HUES6 (cell line): ENCODE measurements around the gene KIF18B.

Experiments used
- H3K27ac ChIP-seq: 2 replicates; pipeline ENCODE4 v1.7.0; 2013; ENCODE audit warnings: low read depth, mild to moderate bottlenecking, low read length, inconsistent platforms
- H3K27me3 ChIP-seq: 2 replicates; pipeline ENCODE4 v1.6.1; 2013; ENCODE audit warnings: low read length; ENCODE audit not compliant: control insufficient read depth, insufficient read depth
- H3K36me3 ChIP-seq: 2 replicates; pipeline ENCODE4 v1.6.1; 2013; ENCODE audit warnings: low read length; ENCODE audit not compliant: control insufficient read depth, insufficient read depth
- H3K4me1 ChIP-seq: 2 replicates; pipeline ENCODE4 v1.6.1; 2013; ENCODE audit warnings: low read length; ENCODE audit not compliant: control insufficient read depth, insufficient read depth
- H3K4me3 ChIP-seq: 2 replicates; pipeline ENCODE4 v1.5.1; 2013; ENCODE audit warnings: low read depth, low read length
- H3K9ac ChIP-seq: one replicate; pipeline ENCODE4 v1.6.1; 2013; ENCODE audit warnings: mild to moderate bottlenecking, low read length
- H3K9me3 ChIP-seq: 2 replicates; pipeline ENCODE4 v1.6.1; 2013; ENCODE audit warnings: low read depth, low read length; ENCODE audit not compliant: control insufficient read depth, insufficient read depth

KIF18B gene

GRCh38 chr17:44924107-44924544 lies 23.4 kb downstream of the KIF18B start:
- Histone ChIP-seq H3K27ac (no peak overlapping the region), H3K4me1 (peaks cover 14% of the 10 kb centered on the region), H3K36me3 (peaks cover 35% of the 10 kb centered on the region), H3K9me3 (no peaks in the 10 kb centered on the region), H3K27me3 (no peaks in the 10 kb centered on the region), H3K9ac (no peak overlapping the region), H3K4me3 (no peak overlapping the region)

DNA sequence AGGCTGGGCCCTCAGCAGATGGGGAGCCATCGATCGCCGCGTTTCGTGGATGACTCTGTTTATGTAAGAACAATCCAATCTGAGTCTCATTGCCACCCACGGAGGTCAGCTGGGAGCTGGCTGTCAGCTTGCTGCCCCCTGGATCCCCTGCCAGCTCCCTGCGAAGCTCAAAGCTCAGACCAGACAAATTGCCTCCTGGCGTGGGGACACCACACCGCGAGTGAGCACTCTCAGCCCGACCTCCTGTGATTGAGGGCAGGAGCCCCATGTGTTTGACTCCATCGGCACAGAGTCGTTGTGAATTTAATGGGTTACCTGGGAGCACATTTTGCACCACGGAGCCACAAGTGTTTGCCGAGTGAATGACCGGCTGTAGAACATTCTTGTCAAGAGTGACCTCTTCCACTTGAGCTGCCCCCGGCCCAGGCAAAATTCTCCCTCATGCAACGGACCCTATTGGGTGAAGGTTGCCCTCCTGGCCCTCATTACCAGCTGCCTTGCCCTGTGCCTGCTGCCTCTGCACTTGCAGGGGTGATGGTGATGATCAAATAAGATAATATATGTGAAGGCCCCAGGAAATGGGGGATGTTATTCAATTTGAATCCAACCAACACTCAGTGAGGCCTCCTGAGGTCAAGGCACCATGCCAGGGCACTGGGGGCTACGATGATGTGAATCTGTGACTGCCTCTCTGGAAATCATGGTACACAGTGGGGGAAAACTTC lies 24.7 kb downstream of the KIF18B start:
- Histone ChIP-seq H3K4me3 (no peak overlapping the region), H3K9me3 (no peaks in the 10 kb centered on the region), H3K27ac (no peak overlapping the region), H3K27me3 (no peaks in the 10 kb centered on the region), H3K9ac (no peak overlapping the region), H3K4me1 (peaks cover 14% of the 10 kb centered on the region), H3K36me3 (peaks cover 23% of the 10 kb centered on the region)

GRCh38 chr17:44922136-44922535 lies 25.4 kb downstream of the KIF18B start:
- Histone ChIP-seq H3K4me1 (peaks cover 14% of the 10 kb centered on the region), H3K27me3 (no peaks in the 10 kb centered on the region), H3K36me3 (peaks cover 15% of the 10 kb centered on the region), H3K27ac (no peak overlapping the region), H3K9ac (no peak overlapping the region), H3K4me3 (no peak overlapping the region), H3K9me3 (no peaks in the 10 kb centered on the region)

- Histone ChIP-seq H3K36me3 (peaks cover 7% of the 10 kb centered on the region), H3K27ac (no peak overlapping the region), H3K27me3 (no peaks in the 10 kb centered on the region), H3K9me3 (no peaks in the 10 kb centered on the region), H3K9ac (no peak overlapping the region), H3K4me3 (no peak overlapping the region), H3K4me1 (peaks cover 14% of the 10 kb centered on the region)
Observed at GRCh38 chr17:44921122-44921882, 26.3 kb downstream of the KIF18B start.

DNA sequence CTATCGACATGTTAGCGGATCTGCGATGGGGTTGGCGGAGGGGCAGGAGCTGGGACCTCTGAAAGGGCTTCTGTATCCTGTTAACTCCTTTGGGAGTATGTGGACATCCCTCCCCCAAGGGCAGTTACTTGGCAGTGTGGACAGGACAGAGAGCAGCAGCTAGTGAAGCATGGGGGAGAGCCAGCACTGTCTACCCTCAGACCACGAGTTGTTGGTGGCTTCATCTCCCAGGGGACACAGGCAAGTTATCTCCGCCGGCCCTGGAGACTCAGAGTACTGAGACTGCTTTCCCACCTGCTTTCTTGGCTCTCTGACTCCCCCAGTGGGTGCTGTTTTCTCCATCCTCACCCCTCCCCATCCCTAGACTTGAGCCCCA lies 27.0 kb downstream of the KIF18B start:
- Histone ChIP-seq H3K4me1 (peaks cover 14% of the 10 kb centered on the region), H3K27ac (no peak overlapping the region), H3K4me3 (no peak overlapping the region), H3K9ac (no peak overlapping the region), H3K27me3 (no peaks in the 10 kb centered on the region), H3K9me3 (no peaks in the 10 kb centered on the region), H3K36me3 (no peaks in the 10 kb centered on the region)

GRCh38 chr17:44919885-44920564 lies 27.5 kb downstream of the KIF18B start:
- no peak overlapping the region for H3K9ac ChIP-seq
- H3K9me3 ChIP-seq = no peaks in the 10 kb centered on the region
- peaks cover 14% of the 10 kb centered on the region for H3K4me1 ChIP-seq
- H3K4me3 ChIP-seq = no peak overlapping the region
- no peaks in the 10 kb centered on the region for H3K36me3 ChIP-seq
- H3K27ac ChIP-seq = no peak overlapping the region
- peaks cover under 1% of the 10 kb centered on the region; the same call in 1 of the 2 replicates for H3K27me3 ChIP-seq

GRCh38 chr17:44919411-44919810 lies 28.2 kb downstream of the KIF18B start:
- H3K27me3 ChIP-seq = peaks cover 7% of the 10 kb centered on the region; the same call in 1 of the 2 replicates
- H3K36me3 ChIP-seq = no peaks in the 10 kb centered on the region
- H3K27ac ChIP-seq = no peak overlapping the region
- no peaks in the 10 kb centered on the region for H3K9me3 ChIP-seq
- H3K4me1 ChIP-seq = peaks cover 14% of the 10 kb centered on the region
- no peak overlapping the region for H3K4me3 ChIP-seq
- no peak overlapping the region for H3K9ac ChIP-seq

- H3K9me3 ChIP-seq = no peaks in the 10 kb centered on the region
- H3K9ac ChIP-seq = no peak overlapping the region
- peaks cover 14% of the 10 kb centered on the region for H3K4me1 ChIP-seq
- peaks cover 20% of the 10 kb centered on the region for H3K27me3 ChIP-seq
- H3K27ac ChIP-seq = no peak overlapping the region
- no peak overlapping the region for H3K4me3 ChIP-seq
- H3K36me3 ChIP-seq = no peaks in the 10 kb centered on the region
Observed at GRCh38 chr17:44918006-44918405, 29.6 kb downstream of the KIF18B start.

GRCh38 chr17:44917456-44917855 lies 30.1 kb downstream of the KIF18B start:
- Histone ChIP-seq H3K9ac (no peak overlapping the region), H3K27ac (no peak overlapping the region), H3K9me3 (no peaks in the 10 kb centered on the region)

GRCh38 chr17:44916781-44917241 lies 30.8 kb downstream of the KIF18B start:
- Histone ChIP-seq H3K4me3 (no peak overlapping the region), H3K9ac (no peak overlapping the region), H3K9me3 (no peaks in the 10 kb centered on the region), H3K4me1 (peaks cover 14% of the 10 kb centered on the region), H3K27me3 (peaks cover 32% of the 10 kb centered on the region), H3K36me3 (no peaks in the 10 kb centered on the region), H3K27ac (no peak overlapping the region)

More at GRCh38 chr17:44917456-44917855, 30.1 kb downstream of the KIF18B start:
- H3K4me1 ChIP-seq = peaks cover 14% of the 10 kb centered on the region
- no peaks in the 10 kb centered on the region for H3K36me3 ChIP-seq
- peaks cover 25% of the 10 kb centered on the region for H3K27me3 ChIP-seq
- no peak overlapping the region for H3K4me3 ChIP-seq
